GM04503 (cell line): Measurements from ENCODE around the gene DAPK3.
"Not testable (repeated sequence)": the region's sequence is repeated elsewhere in the genome, so short reads cannot be mapped to it uniquely, and the experiment has no call there.

Experiments used
- DNase-seq: peaks from one replicate; pipeline ENCODE4 v3.0.0-alpha.2; 2012; ENCODE audit warnings: low read depth

The DAPK3 gene

DNA sequence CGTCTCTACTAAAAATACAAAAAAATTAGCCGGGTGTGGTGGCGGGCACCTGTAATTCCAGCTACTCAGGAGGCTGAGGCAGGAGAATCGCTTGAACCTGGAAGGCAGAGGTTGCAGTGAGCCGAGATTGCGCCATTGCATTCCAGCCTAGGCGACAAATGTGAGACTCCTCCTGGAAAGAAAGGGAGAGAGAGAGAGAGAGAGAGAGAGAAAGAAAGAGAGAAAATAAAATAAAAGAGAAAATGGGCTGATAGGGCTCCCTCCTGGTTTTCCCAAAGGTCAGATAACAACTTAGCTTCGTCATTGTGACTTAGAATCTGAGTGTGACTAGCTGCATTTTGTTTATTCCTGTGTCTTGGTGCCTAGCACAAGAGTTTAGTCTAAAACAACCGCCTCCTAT, 34.5 kb upstream of the DAPK3 start:
- not testable (repeated sequence) for DNase-seq

DNA sequence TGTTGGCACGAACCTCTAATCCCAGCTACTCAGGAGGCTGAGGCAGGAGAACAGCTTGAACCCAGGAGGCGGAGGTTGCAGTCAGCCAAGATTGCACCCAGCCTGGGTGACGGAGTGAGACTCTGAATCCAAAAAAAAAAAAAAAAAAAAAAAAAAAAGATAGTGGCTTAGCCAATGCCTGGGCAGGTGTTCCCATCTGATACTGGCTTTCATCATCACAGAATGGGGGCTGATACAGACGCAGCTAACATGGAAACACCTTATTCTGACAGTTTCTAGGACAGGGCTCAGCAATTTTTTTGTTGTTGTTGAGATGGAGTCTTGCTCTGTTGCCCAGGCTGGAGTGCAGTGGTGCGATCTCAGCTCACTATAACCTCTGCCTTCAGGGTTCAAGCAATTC, 29.9 kb upstream of the DAPK3 start:
- DNase-seq: not testable (repeated sequence)

DNA sequence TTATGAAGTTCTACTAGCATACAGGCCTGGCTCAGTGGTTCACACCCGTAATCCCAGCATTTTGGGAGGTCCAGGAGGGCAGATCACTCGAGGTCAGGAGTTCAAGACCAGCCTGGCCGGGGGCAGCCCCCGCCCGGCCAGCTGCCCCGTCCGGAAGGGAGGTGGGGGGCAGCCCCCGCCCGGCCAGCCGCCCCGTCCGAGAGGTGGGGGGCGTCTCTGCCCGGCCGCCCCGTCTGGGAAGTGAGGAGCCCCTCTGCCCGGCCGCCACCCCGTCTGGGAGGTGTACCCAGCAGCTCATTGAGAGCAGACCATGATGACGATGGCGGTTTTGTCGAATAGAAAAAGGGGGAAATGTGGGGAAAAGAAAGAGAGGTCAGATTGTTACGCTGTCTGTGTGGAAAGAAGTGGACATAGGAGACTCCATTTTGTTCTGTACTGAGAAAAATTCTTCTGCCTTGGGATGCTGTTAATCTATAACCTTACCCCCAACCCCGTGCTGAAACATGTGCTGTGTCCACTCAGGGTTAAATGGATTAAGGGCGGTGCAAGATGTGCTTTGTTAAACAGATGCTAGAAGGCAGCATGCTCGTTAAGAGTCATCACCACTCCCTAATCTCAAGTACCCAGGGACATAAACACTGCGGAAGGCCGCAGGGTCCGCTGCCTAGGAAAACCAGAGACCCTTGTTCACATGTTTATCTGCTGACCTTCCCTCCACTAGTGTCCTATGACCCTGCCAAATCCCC, 27.9 kb upstream of the DAPK3 start:
- DNase-seq: not testable (repeated sequence)

DNA sequence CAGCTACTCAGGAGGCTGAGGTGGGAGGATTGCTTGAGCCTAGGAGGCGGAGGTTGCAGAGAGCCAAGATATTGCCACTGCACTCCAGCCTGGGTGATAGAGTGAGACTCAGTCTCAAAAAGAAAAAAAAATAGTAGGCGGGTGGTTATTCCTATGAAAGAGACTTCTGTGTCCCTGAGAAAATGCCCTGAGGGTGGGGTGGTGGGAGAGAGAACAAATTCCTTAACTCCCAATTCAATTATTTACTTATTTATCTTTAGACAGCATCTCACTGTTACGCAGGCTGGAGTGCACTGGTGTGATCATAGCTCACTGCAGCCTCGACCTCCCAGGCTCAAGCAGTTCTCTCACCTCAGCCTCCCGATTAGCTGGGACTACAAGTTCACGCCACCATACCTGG, 24.7 kb upstream of the DAPK3 start:
- DNase-seq: no peak

DNA sequence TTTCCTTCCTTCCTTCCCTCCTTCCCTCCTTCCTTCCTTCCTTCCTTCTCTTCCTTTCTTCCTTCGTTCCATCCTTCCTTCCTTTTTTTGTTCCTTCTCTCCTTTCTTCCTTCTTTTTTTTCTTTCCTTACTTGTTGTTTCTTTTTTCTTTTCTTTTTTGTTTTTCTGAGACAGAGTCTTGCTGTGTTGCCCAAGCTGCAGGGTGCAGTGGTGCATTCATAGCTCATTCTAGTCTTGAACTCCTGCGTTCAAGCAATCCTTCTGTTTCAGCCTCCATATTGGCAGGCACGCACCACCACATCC, 19.9 kb upstream of the DAPK3 start:
- DNase-seq: no peak

DNA sequence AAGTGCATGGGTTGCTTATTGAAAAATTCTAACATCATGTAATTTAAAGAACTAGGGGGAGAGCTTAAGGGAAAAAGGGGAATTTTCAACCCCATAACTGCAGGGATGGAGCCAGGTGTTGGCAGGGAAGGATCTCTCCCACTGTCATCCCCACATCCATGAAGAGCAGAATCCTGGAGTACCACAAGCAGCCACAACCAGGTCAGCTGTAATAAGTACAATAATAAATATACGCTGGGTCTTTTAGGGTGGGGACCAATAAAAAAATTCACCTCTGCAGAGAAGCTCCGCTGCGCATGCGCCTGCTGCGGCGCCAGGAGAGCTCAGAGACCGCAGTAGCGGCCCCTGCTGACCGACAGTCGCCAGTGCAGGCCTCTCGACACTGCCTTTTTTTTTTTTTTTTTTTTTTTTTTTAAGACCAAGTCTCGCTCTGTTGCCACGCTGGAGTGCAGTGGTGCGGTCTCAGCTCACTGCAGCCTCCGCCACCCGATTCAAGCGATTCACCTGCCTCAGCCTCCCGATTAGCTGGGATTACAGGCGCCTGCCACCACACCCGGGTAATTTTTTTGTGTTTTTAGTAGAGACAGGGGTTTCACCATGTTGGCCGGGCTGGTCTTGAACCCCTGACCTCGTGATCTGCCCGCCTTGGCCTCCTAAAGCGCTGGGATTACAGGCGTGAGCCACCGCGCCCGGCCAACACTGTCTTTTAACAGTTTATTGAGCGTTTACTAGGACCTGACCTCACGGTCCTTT, 16.9 kb upstream of the DAPK3 start:
- DNase-seq: no peak

DNA sequence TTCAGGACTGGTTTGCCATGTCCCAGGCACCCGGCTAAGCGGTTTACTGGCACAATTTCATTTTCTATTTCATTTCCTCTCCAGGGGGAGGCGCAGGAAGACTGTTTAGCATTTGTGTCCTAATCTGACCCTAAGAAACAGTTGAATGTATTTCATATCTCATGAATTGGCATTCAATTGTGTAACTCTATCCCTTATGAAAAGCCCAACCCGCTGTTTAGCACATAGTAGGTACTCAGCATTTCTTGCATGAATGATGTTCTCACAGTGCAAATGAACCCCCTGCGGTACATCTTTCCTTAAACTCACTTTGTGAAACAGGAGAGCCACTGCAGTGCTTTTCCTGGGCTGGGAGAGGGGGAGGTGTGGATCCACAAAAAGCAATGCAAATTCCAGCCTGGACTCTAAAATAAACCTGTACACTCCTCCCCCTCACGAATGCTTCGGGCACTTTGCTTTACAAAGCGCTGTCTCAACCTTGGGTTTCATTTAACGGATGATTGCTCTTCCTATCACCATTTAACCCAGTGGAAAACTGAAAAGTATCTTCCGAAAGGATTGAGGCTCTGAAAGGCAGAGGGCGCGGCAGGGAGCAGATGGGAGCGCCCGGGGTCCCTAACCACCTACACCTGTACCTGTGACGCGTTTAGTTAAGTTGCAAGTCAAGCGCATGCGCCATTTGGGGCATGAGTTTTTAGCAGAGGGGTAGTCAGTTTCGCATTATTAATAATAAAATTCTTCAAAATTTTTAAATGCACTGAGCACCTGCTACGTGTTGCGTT, 15.6 kb upstream of the DAPK3 start:
- no peak for DNase-seq

DNA sequence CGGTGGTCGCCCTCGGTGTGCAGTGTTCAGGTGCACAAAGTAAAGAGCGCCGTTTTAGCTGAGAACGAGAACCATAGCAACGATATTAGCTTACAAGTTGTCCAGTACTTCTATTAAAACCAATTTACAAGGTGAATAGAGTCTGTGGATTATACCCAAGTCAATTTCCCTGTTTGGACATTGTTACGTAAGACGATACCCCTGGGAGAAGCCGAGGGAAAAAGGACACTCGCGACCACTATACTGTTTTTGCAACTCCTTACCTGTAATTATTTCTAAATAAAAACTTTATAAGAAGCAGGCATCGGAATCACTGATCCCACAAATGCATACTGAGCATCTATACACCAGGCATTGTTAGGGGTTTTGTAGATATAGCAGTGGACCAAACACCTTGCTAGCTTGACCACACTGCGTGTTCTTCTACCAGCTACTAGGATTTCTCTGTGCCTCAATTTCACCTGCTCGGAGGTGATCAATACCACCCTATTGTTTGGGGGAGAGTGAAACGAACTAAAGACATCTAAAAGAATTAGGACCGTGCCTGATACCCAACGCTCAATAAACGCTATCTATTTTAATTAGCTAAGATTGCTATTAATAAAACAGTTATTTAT, 14.9 kb upstream of the DAPK3 start:
- DNase-seq: no peak

DNA sequence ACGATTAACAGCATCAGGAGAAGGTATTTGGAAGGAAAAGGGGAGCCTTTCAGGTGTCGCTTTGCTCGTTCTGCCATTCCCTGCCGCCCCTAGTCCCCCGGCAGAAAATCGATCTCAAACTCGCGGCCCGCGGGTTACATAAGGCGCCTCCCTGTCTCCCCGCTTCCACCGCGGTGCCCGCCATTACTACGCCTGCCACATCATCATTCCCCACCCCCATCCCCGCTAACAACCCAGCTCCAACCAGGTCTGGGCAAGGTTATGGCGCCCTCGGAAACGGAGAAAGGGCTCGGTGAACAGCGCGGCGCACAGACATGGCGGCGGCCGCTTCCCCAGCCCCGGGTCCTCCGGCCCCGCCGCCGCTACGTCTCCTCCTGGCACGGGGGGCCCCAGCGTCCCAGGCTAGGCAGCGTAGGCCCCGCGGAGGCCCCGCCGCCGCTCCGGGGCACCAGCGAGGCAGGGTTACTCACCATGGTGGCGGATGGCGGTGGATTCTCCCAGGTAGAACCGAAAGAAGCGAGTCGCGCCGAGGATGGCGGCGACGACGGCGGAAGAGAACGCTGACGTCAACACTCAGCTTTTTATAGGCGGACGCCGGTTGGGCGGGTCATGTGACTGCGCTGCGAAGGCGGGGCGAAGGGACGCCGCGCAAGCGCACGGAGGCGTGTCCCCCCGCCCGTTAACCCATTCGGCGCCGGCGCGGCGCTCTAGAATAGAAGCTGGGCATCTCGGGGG, 14.2 kb upstream of the DAPK3 start, which contains the start of gene EEF2:
EEF2 (minus strand) TSS at position 556 of the 735 bp plus-strand sequence; CDS start at position 473, 83 bp downstream.
- no peak for DNase-seq

DNA sequence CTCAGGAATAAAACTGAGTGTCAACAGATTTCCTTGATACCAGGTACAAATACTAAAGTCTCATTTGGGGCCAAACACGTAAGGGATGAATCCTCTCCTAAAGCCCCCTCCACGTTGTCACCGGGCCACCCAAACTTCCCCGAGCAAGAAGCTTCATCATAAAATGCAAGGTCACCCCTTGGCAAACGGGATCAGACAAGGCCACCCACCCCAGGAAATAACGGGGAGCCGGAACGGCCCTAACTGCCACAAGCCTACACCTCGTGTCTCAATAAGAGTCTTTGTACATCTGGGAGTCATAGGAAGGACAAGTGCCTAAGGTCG, 13.6 kb upstream of the DAPK3 start:
- DNase-seq: no peak

DNA sequence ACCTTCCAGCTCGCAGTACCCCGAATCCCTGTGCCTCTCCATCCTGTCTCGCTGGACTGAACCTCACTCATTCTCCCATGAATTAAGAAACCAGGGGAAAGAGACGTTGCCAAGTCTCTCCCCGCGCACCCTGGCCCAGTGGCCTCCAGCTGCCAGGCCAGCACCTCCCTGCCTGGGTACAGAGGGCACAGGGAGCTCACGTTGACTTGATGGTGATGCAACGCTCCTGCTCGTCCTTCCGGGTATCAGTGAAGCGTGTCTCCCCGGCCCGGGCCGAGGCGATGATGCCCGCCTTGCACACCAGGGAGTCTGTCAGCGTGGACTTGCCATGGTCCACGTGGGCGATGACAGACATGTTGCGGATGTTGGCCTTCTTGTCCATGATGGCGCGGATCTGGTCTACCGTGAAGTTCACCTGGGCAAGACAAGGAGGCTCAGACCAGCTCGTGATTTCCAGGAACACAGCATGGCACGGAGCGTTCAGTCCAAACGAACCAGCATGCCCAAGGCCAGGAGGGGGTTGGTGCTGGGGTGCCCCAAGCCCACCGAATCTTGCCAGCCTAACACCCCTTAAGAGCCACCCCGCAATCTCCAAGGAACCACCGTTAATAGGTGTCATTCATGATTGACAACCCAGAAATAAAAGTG, 13.2 kb upstream of the DAPK3 start:
- no peak for DNase-seq

DNA sequence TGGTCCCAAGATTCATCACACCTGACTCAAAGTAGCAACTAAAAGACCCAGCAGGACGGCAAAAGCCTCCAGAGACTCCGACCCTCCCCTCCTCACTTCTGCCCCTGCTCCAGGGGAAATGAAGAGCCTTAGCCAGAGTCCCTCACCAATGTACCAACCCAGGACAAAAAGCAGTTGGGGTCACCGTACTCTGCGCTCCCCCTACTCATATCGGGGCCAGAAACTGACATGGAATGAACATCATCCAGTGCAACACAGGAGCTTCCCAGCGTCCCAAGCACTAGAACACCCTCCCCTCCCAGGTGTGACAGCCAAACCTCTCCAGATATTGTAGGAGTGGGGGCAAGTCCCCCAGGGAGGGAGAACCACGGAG, 12.6 kb upstream of the DAPK3 start:
- DNase-seq: no peak

DNA sequence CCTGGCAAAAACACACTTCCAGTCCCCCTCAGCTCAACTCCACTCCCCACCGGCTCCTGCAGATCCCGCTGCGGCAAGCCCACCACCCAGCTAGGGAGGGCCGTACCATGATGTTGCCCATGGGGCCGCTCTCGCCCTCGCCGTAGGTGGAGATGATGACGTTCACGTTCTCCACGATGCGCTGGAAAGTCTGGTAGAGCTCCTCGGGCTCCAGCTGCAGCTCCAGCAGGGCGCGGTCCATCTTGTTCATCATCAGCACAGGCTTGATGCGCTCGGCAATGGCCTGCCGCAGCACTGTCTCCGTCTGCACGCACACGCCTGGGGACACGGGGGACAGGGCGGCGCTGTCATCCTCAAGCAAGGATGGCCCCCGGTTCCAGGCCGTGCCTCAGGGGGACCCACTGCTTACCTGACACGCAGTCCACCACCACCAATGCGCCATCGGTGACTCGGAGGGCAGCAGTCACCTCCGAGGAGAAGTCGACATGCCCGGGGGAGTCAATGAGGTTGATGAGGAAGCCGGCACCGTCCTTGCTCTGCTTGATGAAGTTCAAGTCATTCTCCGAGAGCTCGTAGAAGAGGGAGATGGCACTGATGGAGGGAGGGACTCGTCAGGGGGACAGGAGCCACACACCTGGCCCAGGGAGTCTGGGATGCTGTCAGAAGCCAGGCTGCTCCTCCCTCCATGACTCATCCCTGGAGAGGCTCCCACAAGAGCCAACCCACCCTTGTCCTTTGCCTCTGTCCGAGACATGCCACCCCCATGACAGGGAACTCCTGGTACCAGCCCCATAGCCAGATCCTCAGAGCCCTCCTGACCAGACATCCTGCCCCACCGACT, 12.0 kb upstream of the DAPK3 start:
- DNase-seq: no peak

DNA sequence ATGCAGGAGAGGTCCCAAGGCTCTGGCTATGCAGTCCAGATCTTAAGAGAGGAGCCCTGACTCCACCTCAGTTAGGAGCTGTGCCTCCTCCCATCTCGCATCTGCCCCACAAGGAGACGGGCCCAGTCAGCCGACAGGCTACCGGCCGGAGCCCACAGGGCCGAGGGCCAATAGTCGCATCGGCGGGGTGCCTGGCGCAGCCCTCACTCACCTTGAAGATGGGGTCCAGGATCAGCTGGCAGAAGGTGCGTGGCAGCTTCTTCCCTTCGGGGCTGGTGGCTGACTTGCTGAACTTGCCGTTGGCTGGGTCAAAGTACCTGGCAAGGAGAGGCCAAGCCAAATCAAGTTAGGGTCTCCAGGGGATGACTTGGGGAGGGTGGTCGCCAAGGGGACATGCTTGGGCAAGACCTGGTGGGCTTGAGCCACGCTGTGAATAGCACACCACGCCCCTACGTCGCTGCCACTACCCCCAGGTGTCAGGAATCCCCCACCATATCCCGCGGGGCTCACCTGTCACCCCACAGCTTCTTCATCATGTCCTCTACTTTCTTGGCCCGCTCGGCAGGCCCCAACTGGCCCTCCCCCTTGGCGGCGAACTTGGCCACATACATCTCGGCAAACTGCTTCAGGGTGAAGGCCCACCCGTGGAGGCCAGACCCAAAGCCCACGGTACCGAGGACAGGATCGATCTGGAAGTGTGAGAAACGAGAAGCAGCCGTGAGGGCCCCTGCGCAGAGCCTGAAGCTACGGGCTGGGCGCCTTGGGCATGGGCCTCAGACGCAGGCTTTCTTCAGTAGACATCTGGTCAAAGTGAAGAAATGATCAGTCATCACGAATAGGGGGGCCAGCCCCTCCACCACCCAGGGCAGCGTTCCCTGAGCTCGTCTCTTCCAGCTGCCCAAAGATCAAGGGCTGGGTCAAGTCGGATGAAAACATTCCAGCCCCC, 11.1 kb upstream of the DAPK3 start:
- no peak for DNase-seq

DNA sequence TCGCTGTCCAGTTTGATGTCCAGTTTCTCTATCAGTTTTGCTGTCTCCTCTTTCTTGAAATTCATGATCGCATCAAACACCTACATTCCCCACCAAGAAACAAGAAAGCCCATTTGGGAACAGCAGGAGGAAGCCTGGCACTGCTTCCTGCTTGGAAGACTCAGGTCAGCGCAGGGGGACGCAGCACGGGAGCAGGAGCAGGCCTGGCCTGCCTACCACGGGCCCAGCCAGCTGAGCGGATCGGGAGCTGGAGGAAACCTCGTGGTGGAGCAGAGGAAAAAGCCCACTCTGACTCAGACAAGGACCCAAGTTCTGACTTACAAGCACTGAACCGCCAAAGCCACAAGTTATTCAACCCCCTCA, 10.5 kb upstream of the DAPK3 start:
- no peak for DNase-seq

DNA sequence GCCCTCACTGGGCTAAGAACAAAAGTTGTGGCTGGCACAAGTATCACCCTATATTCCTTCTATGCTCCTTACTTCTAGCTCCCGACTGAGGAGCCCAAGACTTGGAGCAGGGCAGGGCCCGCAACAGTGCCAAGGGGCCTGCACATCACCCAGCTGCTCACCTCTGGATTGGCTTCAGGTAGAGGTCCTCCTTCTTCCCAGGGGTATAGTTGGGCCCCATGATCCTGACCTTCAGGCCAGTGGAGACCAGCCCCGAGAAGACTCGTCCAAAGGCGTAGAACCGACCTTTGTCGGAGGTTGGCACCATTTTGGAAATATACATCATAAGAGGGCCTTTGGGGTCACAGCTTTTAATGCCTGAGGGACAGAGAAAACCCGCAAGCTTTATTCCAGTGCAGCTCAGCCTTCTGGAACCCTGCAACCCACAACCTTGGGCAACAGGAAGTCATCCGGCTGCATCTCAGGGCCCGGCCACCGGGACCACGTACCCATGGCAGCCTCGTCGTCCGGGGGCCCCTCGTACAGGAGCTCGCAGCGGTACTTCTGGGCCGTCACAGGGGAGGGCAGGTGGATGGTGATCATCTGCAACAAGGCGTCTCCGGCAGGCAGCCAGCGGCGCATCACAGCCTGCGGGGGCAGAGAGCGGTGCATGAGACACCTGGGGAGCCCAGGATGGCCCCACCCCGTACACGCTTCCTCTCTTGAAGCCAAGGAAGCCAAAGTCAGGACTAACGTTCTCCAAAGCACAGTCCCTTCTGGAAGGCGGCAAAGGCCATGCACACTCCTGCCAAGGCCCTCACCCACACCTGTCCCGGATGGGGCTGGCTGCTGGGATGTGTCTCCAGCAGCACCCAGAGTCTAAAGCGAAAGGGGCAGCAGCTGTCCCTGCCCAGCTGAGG, 9.7 kb upstream of the DAPK3 start:
- DNase-seq: no peak

DNA sequence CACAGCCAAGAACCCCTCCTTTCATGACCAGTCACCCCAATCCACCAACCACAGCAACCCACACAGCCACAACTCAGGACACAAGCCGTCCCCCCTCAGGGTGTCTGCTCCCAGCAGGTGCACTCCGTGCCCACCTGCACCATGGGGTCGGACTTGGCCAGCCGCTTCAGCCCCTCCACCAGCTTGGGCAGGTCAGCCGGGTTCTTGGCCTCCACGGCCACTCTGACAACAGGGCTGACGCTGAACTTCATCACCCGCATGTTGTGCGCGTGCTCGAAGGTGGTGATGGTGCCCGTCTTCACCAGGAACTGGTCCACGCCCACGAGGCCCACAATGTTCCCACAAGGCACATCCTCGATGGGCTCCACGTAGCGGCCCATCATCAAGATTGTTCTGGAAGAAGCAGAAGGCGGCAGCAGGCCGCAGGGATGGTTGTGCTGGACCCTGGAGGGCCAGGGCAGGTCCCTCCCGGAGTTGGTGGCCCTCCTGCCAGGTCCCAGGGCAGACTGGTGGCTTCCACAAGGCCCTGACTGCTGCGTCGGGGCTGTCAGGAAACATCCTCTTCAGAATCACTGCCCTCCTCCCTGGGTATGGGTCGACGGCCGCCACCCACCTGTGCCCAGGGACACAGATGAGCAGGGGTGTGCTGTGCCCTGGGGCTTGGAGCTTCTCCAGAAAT, 8.9 kb upstream of the DAPK3 start:
- no peak for DNase-seq

DNA sequence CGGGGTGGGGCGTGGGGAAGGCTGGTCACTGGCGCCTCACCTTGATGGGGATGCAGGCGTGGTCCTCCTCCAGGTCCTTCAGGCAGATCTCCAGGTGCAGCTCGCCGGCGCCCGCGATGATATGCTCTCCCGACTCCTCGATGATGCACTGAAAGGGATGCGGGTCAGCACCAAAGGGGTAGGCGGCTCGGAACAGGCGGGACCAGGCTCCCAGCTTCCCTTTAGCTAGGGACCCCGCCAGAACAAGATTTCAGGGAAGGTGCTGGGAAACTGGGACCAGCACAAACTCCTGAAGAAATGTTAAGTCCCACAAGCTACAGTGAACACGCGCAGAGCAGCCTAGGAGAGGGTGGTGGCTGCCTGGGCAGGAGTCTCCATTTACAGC, 8.4 kb upstream of the DAPK3 start:
- no peak for DNase-seq
